GM21381 (cell line): ENCODE data around the gene ARHGAP26.
"Not testable (repeated sequence)": the region's sequence is repeated elsewhere in the genome, so short reads cannot be mapped to it uniquely, and the experiment has no call there.

ENCODE experiments used
- ATAC-seq: cut with Tn5 transposase; IDR thresholded peaks from one replicate; pipeline ENCODE4 v1.9.1; 2021; ENCODE audit warnings: mild to moderate bottlenecking, moderate library complexity; ENCODE audit not compliant: unreplicated experiment

The ARHGAP26 gene

GRCh38 chr5:142925795-142926194 is 155.6 kb downstream of the ARHGAP26 start:
- no peak for ATAC-seq

GRCh38 chr5:142926549-142926948 is 156.4 kb downstream of the ARHGAP26 start:
- no peak for ATAC-seq

- ATAC-seq = not testable (repeated sequence)
Measured at GRCh38 chr5:142928999-142929398, 158.8 kb downstream of the ARHGAP26 start.

- ATAC-seq = no peak
Measured at GRCh38 chr5:142929587-142929986, 159.4 kb downstream of the ARHGAP26 start.

DNA sequence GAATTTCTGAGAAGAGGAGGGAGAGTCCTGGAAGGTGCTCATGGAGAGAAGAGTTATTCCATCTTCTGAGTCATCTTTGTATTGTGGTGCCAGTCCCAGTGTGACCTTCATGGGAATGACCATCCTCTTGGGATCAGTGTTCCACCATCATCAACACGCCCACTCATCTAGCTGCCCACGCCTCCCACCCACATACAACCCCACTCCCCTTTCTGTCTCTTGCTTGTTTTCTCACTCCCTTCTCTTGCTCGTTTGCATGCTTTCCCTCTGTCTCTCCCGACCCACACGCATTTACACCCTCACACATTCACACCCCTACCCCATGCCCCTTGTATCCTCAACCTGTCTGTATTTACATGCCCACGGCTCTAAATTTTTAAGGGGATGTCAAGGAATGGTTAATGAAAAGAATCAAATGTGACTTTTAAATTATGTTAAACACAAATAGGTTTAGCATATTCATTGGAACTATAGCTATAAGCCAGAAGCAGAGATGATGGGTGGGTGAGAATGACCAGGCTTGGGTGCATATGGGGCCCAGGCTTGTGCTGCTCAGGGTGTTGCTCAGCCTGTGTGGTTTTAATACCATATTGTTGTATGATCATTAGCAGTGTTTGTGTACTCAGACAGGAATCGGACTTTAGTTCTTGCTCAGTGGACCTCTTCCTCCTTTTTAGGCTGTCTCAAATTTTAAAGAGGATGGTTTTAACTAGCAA is 160.4 kb downstream of the ARHGAP26 start:
- no peak for ATAC-seq

GRCh38 chr5:142931896-142932686 is 161.9 kb downstream of the ARHGAP26 start:
- no peak for ATAC-seq

GRCh38 chr5:142934051-142934762 is 164.0 kb downstream of the ARHGAP26 start:
- no peak for ATAC-seq

GRCh38 chr5:142935014-142935413 is 164.8 kb downstream of the ARHGAP26 start:
- ATAC-seq = no peak

DNA sequence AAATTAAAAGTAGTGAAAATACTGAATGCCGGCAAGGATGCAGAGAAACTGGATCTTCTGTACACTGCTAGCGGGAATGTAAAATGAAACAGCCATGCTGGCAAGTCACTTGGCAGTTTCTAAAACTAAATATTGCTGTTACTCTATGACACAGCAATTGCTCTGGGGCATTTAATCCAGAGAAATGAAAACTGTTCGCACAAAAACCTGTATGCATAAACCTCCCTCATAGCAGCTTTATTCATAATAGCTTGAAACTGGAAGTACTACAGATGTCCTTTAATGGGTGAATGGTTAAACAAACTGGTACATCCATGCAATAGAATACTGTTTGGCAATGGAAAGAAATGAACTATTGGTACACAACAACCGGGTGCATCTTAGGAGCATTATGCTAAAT is 167.2 kb downstream of the ARHGAP26 start:
- no peak for ATAC-seq

- ATAC-seq = no peak
Measured at GRCh38 chr5:142938266-142938880, 168.2 kb downstream of the ARHGAP26 start.

DNA sequence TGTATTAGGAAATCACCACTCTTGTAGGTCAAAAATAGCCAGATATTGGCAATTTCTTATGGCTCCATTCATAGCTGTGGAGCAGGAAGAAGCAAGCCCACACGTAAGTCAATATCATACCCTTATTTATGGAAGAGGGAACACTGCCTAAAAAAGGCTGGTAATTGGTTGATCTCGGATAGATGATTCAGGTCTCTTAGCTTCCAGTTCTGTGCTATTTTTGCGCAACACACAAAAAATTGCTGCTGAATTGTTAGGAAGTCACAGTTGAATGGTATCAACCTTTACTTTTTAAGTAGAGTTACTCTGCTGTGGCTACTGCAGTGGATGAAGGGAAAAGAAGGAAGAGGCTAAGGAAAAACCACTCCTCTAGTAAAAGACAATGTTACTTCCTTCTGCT is 168.8 kb downstream of the ARHGAP26 start:
- no peak for ATAC-seq

DNA sequence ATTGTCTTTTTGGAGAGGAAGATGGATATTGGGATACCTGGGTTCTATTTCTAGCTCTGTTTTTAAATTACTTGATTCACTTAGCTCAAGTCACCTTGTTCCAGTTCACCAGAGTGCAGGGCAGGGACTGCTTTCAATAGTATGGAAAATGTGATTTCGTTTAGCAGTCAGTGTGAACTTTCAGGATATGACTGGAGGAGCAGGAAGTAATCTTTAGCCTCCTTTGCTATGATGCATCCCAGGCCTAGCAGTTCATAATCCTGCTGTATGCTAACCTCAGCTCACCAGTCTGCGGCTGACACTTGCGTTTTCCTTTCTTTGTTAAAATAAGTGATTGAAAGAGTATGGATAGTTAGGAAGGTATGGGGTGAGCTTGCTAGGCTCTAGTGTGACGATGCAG is 169.7 kb downstream of the ARHGAP26 start:
- no peak for ATAC-seq

GRCh38 chr5:142941245-142941644 is 171.1 kb downstream of the ARHGAP26 start:
- no peak for ATAC-seq

DNA sequence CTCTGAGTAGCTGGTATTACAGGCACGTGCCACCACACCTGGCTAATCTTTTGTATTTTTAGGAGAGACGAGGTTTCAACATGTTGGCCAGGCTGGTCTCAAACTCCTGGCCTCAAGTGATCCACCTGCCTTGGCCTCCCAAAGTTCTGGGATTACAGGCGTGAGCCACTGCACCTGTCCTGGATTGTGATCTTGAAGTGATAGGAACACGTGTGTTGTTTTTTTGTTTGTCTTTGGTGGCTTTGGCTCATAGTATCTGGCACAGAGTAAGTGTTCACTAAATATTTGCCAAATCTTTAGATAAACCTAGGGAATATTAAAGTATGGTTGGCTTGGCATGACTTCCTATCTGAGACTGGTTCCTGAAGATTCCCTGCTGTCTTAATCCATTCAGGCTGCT is 172.7 kb downstream of the ARHGAP26 start:
- no peak for ATAC-seq

DNA sequence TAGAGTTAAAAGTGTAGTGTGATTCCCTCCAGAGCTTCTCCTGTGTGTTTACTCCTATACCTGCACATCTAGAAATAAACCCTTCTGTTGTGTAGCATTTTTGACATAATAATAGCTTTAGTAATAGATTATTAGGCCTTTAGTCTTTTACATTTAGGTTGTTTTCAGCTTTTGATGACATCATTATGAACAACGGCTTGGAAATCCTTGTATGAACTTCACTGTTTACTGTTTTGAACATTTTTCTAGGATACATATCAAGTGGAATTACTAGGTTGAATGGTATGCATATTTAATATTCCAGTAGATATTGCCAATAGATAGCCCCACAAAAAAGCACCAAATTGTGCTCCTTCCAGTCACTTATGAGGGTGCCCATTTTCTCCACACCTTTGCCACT is 174.0 kb downstream of the ARHGAP26 start:
- ATAC-seq = no peak

GRCh38 chr5:142945321-142945720 is 175.1 kb downstream of the ARHGAP26 start:
- no peak for ATAC-seq

- no peak for ATAC-seq
Measured at GRCh38 chr5:142945845-142946244, 175.7 kb downstream of the ARHGAP26 start.

DNA sequence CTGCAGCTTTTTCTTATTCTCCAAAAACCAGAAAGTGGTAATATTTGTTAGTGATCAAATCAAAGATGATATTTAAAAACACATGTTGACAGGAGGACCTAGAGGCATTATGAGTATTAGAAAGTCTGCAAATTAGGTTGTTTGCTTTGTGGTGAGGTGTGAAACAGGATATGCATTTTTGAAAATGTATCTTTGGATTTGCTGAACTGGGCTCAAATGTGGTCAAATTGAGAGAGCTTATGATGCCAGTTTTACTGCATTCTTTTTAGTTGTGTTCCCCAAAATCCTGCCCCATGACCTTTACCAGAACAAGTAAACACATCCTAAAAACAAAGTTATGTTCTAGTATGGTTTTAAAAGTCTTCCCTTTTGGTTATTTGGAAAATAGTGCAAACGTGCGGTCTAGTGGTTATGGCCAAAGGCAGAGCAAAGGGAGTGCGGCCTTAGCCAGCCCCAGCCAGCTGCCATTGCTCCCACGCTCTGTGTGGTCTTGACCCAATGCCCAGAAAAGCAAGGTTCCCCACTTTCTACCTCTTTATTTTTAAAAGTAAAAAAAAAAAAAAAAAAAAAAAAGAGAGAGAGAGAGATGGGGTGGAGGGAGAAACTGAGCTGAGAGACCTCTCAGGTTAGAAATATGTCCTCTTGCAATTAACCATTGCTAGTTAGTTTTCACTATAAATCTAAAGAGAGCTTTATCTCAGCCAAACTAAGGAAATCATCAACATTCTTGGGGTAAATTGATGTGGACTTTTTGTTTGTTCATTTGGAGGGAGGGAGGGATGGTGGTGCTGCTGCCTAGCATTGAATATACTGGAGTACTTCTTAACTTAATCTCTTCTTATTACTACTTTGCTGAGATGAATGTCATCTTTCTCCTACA is 176.6 kb downstream of the ARHGAP26 start:
- ATAC-seq = no peak

- ATAC-seq = no peak
Measured at GRCh38 chr5:142947427-142947709, 177.2 kb downstream of the ARHGAP26 start.

GRCh38 chr5:142952229-142952628 is 182.1 kb downstream of the ARHGAP26 start:
- ATAC-seq = no peak

DNA sequence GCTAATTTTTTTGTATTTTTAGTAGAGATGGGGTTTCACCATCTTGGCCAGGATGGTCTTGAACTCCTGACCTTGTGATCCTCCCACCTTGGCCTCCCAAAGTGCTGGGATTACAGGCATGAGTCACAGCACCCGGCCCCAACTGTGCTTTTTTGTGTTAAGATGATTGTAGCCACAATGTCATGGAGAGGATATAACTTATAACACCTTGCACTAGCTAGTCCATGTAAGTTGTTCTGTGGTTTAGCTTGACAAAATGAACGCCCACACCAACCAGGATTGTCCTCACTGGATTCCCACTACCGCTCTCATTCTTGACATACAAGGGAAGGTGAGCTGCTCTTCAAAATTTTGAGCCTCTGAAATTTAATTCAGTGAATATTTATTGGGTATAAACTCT is 182.7 kb downstream of the ARHGAP26 start:
- not testable (repeated sequence) for ATAC-seq
